Measurements from ENCODE around the gene ABHD15. TPM values are rescaled to one million over a fixed set of nuclear protein-coding genes. Genes with fewer than 3 reads are reported as not detected.

Gene ABHD15
- total RNA-seq, 1 donor from 2014 or later, result 0.41 TPM

DNA sequence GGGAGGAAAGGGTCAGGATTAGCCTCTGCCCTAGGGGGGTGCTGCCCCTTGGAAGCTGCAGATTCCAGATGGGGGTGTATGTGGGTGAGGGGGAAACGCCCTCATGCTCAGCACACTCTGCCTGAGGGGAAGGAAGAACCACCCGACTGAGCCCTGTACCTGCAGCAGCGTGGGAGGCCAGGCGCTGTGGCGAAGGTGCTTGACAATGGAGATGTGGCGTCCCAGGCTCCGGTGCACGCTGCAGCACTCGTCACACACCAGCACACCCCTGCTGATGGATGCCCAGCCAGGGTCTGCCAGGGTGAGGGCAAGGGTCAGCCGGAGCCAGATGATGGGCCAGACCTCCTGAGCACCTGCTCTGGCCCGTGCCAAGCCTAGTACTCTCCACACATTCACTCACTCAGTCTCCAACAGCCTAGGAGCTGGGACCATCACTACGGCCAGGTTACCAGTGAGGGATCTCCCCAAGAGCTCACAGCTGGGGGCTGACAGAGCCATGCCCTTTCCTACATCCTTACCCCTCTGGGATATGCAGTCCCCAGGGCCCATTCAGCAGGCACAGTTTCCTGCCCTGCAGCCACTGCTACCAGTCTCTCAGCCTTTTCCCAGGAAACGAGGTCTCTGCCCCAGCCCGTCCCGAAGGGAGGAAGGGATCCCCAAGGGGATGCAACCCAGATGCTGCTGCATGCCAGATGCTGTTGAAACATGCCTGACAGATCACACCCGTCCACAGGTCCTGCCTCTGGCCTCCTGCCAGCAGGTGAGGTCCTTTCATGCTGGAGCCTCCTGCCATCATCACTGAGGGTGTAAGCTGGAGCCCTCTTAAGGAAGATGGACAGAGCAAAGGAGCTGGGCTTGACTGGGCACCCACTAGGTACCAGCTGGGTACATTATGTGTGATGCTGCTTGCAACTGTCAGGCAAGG is 16.7 kb upstream of the ABHD15 start:
- DNase-seq (ENCODE audit: low spot score in 2 of 2), result no peak
- no peak for FAIRE-seq

DNA sequence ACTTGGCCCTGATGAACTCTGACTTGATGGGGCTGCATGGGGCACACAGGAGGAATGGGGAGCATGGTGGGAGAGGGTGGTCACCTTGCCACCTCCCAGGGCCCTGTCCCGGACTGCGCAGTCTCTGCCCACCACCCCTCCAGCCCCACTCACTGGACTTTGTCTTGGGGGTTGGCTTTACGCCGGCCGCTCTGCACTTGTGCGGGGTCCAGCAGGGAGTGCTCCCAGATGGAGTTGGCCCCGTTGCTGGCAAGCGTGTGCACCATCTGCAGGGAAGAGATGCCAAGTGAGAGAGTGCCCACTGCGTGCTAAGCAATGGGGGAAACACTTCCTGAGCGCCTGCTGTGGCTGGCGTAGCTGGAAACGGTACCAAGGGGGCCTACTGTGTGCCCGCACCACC is 15.9 kb upstream of the ABHD15 start:
- DNase-seq (ENCODE audit: low spot score in 2 of 2) (peak in 1 of 2 donors; percentile 74), FAIRE-seq (no peak)

GRCh38 chr17:29582254-29582765 is 15.5 kb upstream of the ABHD15 start:
- no peak for FAIRE-seq
- no peak for DNase-seq (ENCODE audit: low spot score in 2 of 2)

DNA sequence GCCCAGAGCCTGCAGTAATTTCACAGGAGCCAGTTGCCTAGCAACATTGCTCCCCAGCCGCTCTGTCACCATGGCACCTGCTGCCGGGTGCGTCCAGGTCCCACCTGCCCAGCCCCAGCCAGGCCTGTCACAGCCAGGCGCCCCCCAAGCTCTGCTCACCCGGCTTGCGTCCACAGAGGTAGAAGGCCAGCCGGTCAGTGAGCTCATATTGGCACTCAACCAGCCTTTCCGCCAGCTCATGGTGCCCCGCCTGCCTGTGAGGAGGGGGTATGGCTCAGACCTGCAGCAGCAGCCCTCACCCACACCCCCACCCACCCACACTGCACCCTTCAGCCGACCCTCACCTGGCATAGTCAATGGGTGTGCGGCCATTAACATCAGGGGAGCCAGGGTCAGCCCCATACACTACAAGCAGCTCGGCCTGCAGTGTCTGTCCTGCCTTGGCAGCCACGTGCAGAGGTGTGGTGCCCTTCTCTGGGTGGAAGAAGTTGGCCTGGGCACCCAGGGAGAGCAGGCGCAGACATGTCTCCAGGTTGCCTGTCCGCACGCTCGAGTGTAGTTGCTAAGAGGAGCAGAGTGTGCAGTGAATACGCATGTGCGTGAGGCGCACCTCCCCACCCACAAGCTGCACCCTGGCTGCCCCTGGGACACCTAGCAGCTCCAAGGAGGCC is 14.9 kb upstream of the ABHD15 start:
- FAIRE-seq (no peak), DNase-seq (ENCODE audit: low spot score in 2 of 2) (peak in 1 of 2 donors; percentile 55)

GRCh38 chr17:29579866-29580771 is 13.3 kb upstream of the ABHD15 start:
- FAIRE-seq (no peak), DNase-seq (ENCODE audit: low spot score in 2 of 2) (peak; percentile 86 to 94)

DNA sequence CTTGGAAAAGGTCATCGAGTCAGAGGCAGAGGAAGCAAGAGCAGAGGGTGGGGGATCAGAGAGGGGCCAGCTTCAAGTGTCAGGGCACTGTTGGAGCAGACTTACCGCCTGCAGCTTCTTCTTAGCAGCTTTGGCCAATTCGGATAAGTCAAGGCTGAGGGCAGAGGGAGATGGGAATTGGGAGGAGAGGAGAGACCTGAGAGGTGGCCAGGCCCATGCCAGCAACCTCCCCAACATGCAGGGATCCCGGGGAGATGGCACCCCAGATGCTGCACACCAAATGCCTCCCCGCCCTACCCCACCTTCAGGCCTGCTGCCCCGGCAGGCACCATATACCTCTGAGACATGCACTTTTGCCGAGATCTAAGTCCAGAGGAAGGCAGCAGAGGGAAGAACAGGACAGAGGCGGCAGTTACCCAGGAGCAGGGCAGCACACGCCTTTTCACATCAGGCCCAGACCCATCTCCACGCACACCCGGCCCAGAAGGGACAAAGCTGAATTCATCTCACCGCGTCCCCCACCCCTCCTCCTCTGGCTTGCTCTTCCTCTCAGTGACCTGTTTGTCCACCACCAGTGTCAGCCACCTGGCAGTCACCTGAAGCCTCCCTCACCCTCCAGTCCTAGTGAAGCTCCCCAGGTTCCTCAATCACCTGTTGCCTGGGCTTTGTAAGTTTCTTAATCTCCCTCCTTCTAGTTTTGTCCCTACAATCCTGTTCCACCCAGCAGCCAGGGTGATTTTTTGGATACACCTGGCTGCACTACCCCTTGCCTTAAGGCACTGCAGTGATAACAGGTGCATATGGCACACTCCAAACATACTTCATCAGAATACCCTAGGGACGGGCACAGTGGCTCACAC is 12.0 kb upstream of the ABHD15 start:
- DNase-seq (ENCODE audit: low spot score in 2 of 2) (peak in 1 of 2 donors; percentile 12), FAIRE-seq (no peak)

DNA sequence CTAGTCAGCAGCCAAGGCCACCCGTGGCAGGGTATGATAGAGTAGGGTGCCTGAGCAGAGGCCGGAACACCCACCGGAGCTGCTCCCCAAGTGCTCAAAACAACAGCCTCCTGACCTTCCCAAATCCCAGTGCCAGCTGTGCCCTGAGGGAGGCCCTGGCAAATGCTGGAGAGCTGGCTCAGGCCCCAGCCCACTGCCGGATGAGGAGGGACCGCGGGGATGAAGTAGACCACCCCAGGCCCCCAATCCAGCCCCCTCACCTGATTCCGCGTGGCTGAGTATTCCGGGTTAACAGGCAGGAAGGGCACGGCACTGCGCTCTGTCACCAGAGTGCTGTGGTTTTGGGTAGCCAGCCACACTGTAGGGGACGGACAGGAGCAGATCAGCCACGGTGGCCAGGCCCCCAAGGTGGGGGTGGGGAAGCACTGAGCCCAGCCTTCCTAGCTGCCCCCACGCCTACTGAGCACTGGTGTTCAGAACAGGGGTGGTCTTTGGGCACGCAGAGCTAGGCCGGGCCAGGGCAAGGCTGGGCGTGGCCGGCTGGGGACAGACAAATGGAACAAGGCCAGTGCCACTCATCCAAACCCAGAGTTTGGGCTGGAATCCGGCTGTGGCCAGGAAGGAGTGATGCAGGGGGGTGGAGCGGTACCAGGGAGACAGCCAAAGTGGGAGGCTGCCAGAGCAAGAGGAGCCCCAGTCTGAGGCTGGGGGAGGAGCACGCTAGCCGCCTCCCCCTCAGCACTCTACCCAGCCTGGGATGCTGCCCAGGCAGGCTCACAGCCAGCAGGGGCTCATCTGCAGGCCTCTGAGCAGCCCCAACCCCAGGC is 10.8 kb upstream of the ABHD15 start:
- no peak for FAIRE-seq
- peak; percentile 61 to 66 for DNase-seq (ENCODE audit: low spot score in 2 of 2)

- DNase-seq (ENCODE audit: low spot score in 2 of 2), result no peak
- FAIRE-seq, result no peak
Observed at GRCh38 chr17:29577001-29577370, 10.1 kb upstream of the ABHD15 start.

GRCh38 chr17:29576214-29577000 is 9.6 kb upstream of the ABHD15 start:
- DNase-seq (ENCODE audit: low spot score in 2 of 2) (no peak), FAIRE-seq (no peak)

DNA sequence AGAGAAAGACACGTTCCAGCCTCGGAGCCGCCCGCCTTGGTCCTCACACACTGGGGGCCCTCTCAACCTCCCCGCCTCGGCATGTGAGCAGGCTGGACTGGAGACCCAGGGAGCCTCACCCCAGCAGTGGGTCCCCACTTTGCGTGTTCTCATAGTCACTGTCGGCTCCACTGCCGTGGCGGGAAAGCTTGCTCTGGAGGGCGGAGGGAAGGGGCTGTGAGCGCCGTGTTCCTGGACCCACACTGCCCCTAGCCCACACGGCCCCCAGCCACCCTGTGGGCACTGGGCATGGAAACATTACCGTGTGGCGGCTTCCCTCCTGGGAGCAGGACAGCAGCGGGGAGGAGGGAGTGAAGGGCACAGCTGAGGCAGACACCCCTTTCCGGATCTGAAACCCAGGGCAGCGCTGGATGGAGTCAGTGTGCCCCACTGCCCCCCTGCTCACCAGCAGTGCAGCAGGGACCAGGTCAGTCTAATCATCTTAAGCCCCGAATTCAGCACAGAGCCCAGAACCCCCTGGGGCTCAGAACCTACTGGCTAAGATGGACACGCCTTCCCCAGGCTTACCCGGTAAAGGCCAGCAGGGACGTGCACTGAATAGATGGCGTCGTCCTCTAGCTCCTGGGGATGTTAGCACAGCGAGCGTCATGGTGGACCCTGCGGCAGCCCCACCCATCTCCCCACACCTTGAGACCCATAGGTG is 8.8 kb upstream of the ABHD15 start:
- FAIRE-seq (no peak), DNase-seq (ENCODE audit: low spot score in 2 of 2) (no peak)

- no peak for FAIRE-seq
- peak in 1 of 2 donors; percentile 8 for DNase-seq (ENCODE audit: low spot score in 2 of 2)
Observed at GRCh38 chr17:29574732-29575510, 8.1 kb upstream of the ABHD15 start.

DNA sequence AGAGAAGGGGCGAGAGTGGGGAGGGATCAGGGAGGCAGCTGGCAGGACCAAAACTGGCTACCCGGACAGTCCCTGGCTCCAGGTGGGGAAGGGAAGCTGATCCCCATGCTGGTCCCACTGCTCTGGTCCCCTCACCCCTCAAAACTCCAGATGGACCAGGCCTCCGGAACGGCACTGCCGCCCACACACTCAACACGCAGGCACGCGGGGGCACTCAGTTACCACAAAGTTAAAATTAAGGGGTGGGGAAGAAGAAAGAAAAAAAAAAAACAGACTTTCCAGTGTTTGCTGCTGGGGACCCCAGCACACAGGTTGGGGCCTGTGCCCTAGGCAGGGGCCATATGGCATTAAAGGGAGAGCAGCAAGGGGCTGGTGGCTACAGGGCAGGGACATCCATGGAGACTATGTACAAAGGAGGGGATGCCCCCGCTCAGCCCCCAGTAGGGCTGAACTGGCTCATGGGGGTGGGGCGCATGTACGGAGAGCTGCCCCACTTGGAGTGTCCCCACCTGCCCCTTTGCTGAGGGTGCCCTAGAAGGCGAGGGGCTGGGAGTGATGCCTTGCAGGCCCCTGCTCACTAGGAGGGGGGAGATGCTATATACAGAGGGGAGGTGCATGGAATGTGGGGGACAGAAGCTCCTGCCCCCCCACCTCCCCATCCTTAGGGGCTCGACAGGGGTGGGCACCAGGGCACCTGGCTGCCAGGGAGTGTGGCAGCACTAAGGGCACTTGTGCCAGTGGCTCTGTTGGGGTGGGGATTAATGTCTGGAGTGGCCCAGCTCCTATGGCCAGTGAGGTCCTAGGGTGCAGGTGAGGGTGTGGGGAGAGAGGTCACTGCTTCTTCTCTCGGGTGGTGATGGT is 7.3 kb upstream of the ABHD15 start:
- DNase-seq (ENCODE audit: low spot score in 2 of 2) (peak in 1 of 2 donors; percentile 16), FAIRE-seq (no peak)

GRCh38 chr17:29573558-29573869 is 6.7 kb upstream of the ABHD15 start:
- FAIRE-seq (no peak), DNase-seq (ENCODE audit: low spot score in 2 of 2) (no peak)

GRCh38 chr17:29572691-29573557 is 6.1 kb upstream of the ABHD15 start:
- DNase-seq (ENCODE audit: low spot score in 2 of 2) (peak; percentile 81 to 88), FAIRE-seq (no peak)

All from frontal cortex (tissue), 4 donors.